ENCODE measurements around the gene ADAMTSL3. TPM values are rescaled to one million over a fixed set of nuclear protein-coding genes. Genes with fewer than 3 reads are reported as not detected.

Gene ADAMTSL3
- total and polyA plus RNA-seq, 7 experiments from 2014 or later, result not detected

GRCh38 chr15:83784975-83785374 lies 131.1 kb downstream of the ADAMTSL3 start:
- Mint-ChIP-seq H3K36me3 (no peaks in the 10 kb centered on the region), H3K9me3 (peaks cover 0 to 16% (median 3%) of the 10 kb centered on the region in 11 donors), H3K4me1 (no peaks in the 10 kb centered on the region), H3K27ac (no peak overlapping the region), H3K27me3 (peaks cover 0 to 17% (median 12%) of the 10 kb centered on the region in 5 donors), H3K4me3 (no peak overlapping the region)
- Histone ChIP-seq H3K27me3 (ENCODE audit: control insufficient read depth in 2 of 2, insufficient read depth in 2 of 2, low read length in 2 of 2) (no peaks in the 10 kb centered on the region), H3K36me3 (ENCODE audit: control insufficient read depth in 2 of 3, insufficient read depth in 3 of 3, low read length in 3 of 3) (no peaks in the 10 kb centered on the region), H3K4me1 (ENCODE audit: control insufficient read depth in 2 of 2, insufficient read depth in 2 of 2, low read length in 2 of 2) (no peaks in the 10 kb centered on the region), H3K4me3 (ENCODE audit: low read length) (no peak overlapping the region), H3K9me3 (ENCODE audit: control insufficient read depth in 2 of 3, low read length in 3 of 3) (no peaks in the 10 kb centered on the region), H3K27ac (ENCODE audit: low read depth, low read length) (no peak overlapping the region)
- ATAC-seq, result no peak
- intact Hi-C loops (cut with micrococcal nuclease), result no loop called here
- POLR2A ChIA-PET, result no interaction called here
- no peak for DNase-seq
- CTCF ChIA-PET, result no interaction called here

GRCh38 chr15:83786336-83786735 lies 132.4 kb downstream of the ADAMTSL3 start:
- Mint-ChIP-seq H3K4me1 (no peaks in the 10 kb centered on the region), H3K27me3 (peaks cover 0 to 25% (median 15%) of the 10 kb centered on the region in 5 donors), H3K4me3 (no peak overlapping the region), H3K36me3 (no peaks in the 10 kb centered on the region), H3K9me3 (peaks cover 0 to 16% (median 3%) of the 10 kb centered on the region in 11 donors), H3K27ac (no peak overlapping the region)
- Histone ChIP-seq H3K4me3 (ENCODE audit: low read length) (no peak overlapping the region), H3K36me3 (ENCODE audit: control insufficient read depth in 2 of 3, insufficient read depth in 3 of 3, low read length in 3 of 3) (no peaks in the 10 kb centered on the region), H3K9me3 (ENCODE audit: control insufficient read depth in 2 of 3, low read length in 3 of 3) (no peaks in the 10 kb centered on the region), H3K27me3 (ENCODE audit: control insufficient read depth in 2 of 2, insufficient read depth in 2 of 2, low read length in 2 of 2) (peaks cover 0 to 2% of the 10 kb centered on the region in 2 donors), H3K27ac (ENCODE audit: low read depth, low read length) (no peak overlapping the region), H3K4me1 (ENCODE audit: control insufficient read depth in 2 of 2, insufficient read depth in 2 of 2, low read length in 2 of 2) (no peaks in the 10 kb centered on the region)
- DNase-seq, result no peak
- intact Hi-C loops (cut with micrococcal nuclease), result no loop called here
- ChIA-PET POLR2A (no interaction called here), CTCF (no interaction called here)
- ATAC-seq, result no peak

- DNase-seq (no peak), ATAC-seq (no peak)
- Histone ChIP-seq H3K4me1 (ENCODE audit: control insufficient read depth in 2 of 2, insufficient read depth in 2 of 2, low read length in 2 of 2) (no peaks in the 10 kb centered on the region), H3K27me3 (ENCODE audit: control insufficient read depth in 2 of 2, insufficient read depth in 2 of 2, low read length in 2 of 2) (peaks cover 0 to 2% of the 10 kb centered on the region in 2 donors), H3K36me3 (ENCODE audit: control insufficient read depth in 2 of 3, insufficient read depth in 3 of 3, low read length in 3 of 3) (no peaks in the 10 kb centered on the region), H3K4me3 (ENCODE audit: low read length) (no peak overlapping the region), H3K9me3 (ENCODE audit: control insufficient read depth in 2 of 3, low read length in 3 of 3) (no peaks in the 10 kb centered on the region), H3K27ac (ENCODE audit: low read depth, low read length) (no peak overlapping the region)
- H3K27me3 Mint-ChIP-seq, result peaks cover 0 to 31% (median 18%) of the 10 kb centered on the region in 5 donors
- intact Hi-C loops (cut with micrococcal nuclease), result no loop called here
- no peaks in the 10 kb centered on the region for H3K4me1 Mint-ChIP-seq
- no peak overlapping the region for H3K27ac Mint-ChIP-seq
- H3K4me3 Mint-ChIP-seq, result no peak overlapping the region
- POLR2A ChIA-PET, result no interaction called here
- H3K36me3 Mint-ChIP-seq, result no peaks in the 10 kb centered on the region
- H3K9me3 Mint-ChIP-seq, result peaks cover 0 to 6% (median 0%) of the 10 kb centered on the region in 11 donors
- CTCF ChIA-PET, result no interaction called here
These were observed 139.1 kb downstream of the ADAMTSL3 start for GRCh38 chr15:83793069-83793468.

- no peak for DNase-seq
- no peaks in the 10 kb centered on the region for H3K4me1 ChIP-seq (ENCODE audit: control insufficient read depth in 2 of 2, insufficient read depth in 2 of 2, low read length in 2 of 2)
- H3K27me3 Mint-ChIP-seq, result peaks cover 0 to 22% (median 17%) of the 10 kb centered on the region in 5 donors
- H3K27ac ChIP-seq (ENCODE audit: low read depth, low read length), result no peak overlapping the region
- CTCF ChIA-PET, result no interaction called here
- POLR2A ChIA-PET, result no interaction called here
- H3K9me3 ChIP-seq (ENCODE audit: control insufficient read depth in 2 of 3, low read length in 3 of 3), result no peaks in the 10 kb centered on the region
- ATAC-seq, result no peak
- H3K9me3 Mint-ChIP-seq, result peaks cover 0 to 6% (median 0%) of the 10 kb centered on the region in 11 donors
- no peaks in the 10 kb centered on the region for H3K36me3 Mint-ChIP-seq
- H3K27ac Mint-ChIP-seq, result no peak overlapping the region
- no peak overlapping the region for H3K4me3 ChIP-seq (ENCODE audit: low read length)
- no peak overlapping the region for H3K4me3 Mint-ChIP-seq
- intact Hi-C loops (cut with micrococcal nuclease), result no loop called here
- no peaks in the 10 kb centered on the region for H3K4me1 Mint-ChIP-seq
- H3K27me3 ChIP-seq (ENCODE audit: control insufficient read depth in 2 of 2, insufficient read depth in 2 of 2, low read length in 2 of 2), result peaks cover 0 to 2% of the 10 kb centered on the region in 2 donors
- no peaks in the 10 kb centered on the region for H3K36me3 ChIP-seq (ENCODE audit: control insufficient read depth in 2 of 3, insufficient read depth in 3 of 3, low read length in 3 of 3)
These were observed 140.3 kb downstream of the ADAMTSL3 start for GRCh38 chr15:83794209-83794608.

- Histone ChIP-seq H3K27me3 (ENCODE audit: control insufficient read depth in 2 of 2, insufficient read depth in 2 of 2, low read length in 2 of 2) (no peaks in the 10 kb centered on the region), H3K4me3 (ENCODE audit: low read length) (no peak overlapping the region), H3K36me3 (ENCODE audit: control insufficient read depth in 2 of 3, insufficient read depth in 3 of 3, low read length in 3 of 3) (no peaks in the 10 kb centered on the region), H3K4me1 (ENCODE audit: control insufficient read depth in 2 of 2, insufficient read depth in 2 of 2, low read length in 2 of 2) (no peaks in the 10 kb centered on the region), H3K27ac (ENCODE audit: low read depth, low read length) (no peak overlapping the region), H3K9me3 (ENCODE audit: control insufficient read depth in 2 of 3, low read length in 3 of 3) (no peaks in the 10 kb centered on the region)
- peaks cover 0 to 17% (median 6%) of the 10 kb centered on the region in 11 donors for H3K9me3 Mint-ChIP-seq
- no peak for ATAC-seq
- peaks cover 0 to 8% (median 0%) of the 10 kb centered on the region in 5 donors for H3K27me3 Mint-ChIP-seq
- H3K27ac Mint-ChIP-seq, result no peak overlapping the region
- peaks cover 0 to 1% (median 0%) of the 10 kb centered on the region in 7 donors for H3K4me1 Mint-ChIP-seq
- intact Hi-C loops (cut with micrococcal nuclease), result no loop called here
- ChIA-PET POLR2A (no interaction called here), CTCF (no interaction called here)
- no peak for DNase-seq
- H3K36me3 Mint-ChIP-seq, result no peaks in the 10 kb centered on the region
- no peak overlapping the region for H3K4me3 Mint-ChIP-seq
These were observed 155.4 kb downstream of the ADAMTSL3 start for GRCh38 chr15:83809345-83809744.

GRCh38 chr15:83810110-83810509 lies 156.2 kb downstream of the ADAMTSL3 start:
- Histone ChIP-seq H3K4me1 (ENCODE audit: control insufficient read depth in 2 of 2, insufficient read depth in 2 of 2, low read length in 2 of 2) (no peaks in the 10 kb centered on the region), H3K27me3 (ENCODE audit: control insufficient read depth in 2 of 2, insufficient read depth in 2 of 2, low read length in 2 of 2) (no peaks in the 10 kb centered on the region), H3K9me3 (ENCODE audit: control insufficient read depth in 2 of 3, low read length in 3 of 3) (no peaks in the 10 kb centered on the region), H3K4me3 (ENCODE audit: low read length) (no peak overlapping the region), H3K36me3 (ENCODE audit: control insufficient read depth in 2 of 3, insufficient read depth in 3 of 3, low read length in 3 of 3) (no peaks in the 10 kb centered on the region), H3K27ac (ENCODE audit: low read depth, low read length) (no peak overlapping the region)
- peaks cover 0 to 1% (median 0%) of the 10 kb centered on the region in 7 donors for H3K4me1 Mint-ChIP-seq
- H3K36me3 Mint-ChIP-seq, result no peaks in the 10 kb centered on the region
- H3K27me3 Mint-ChIP-seq, result peaks cover 0 to 13% (median 4%) of the 10 kb centered on the region in 5 donors
- ChIA-PET POLR2A (no interaction called here), CTCF (no interaction called here)
- intact Hi-C loops (cut with micrococcal nuclease), result no loop called here
- no peak overlapping the region for H3K4me3 Mint-ChIP-seq
- no peak for DNase-seq
- peaks cover 0 to 17% (median 6%) of the 10 kb centered on the region in 11 donors for H3K9me3 Mint-ChIP-seq
- ATAC-seq, result no peak
- no peak overlapping the region for H3K27ac Mint-ChIP-seq

- Histone ChIP-seq H3K27me3 (ENCODE audit: control insufficient read depth in 2 of 2, insufficient read depth in 2 of 2, low read length in 2 of 2) (peaks cover 0 to 3% of the 10 kb centered on the region in 2 donors), H3K4me3 (ENCODE audit: low read length) (no peak overlapping the region), H3K27ac (ENCODE audit: low read depth, low read length) (no peak overlapping the region), H3K36me3 (ENCODE audit: control insufficient read depth in 2 of 3, insufficient read depth in 3 of 3, low read length in 3 of 3) (no peaks in the 10 kb centered on the region), H3K4me1 (ENCODE audit: control insufficient read depth in 2 of 2, insufficient read depth in 2 of 2, low read length in 2 of 2) (no peaks in the 10 kb centered on the region), H3K9me3 (ENCODE audit: control insufficient read depth in 2 of 3, low read length in 3 of 3) (no peaks in the 10 kb centered on the region)
- ChIA-PET POLR2A (no interaction called here), CTCF (no interaction called here)
- ATAC-seq (no peak), DNase-seq (no peak)
- H3K27ac Mint-ChIP-seq, result no peak overlapping the region
- H3K36me3 Mint-ChIP-seq, result no peaks in the 10 kb centered on the region
- H3K27me3 Mint-ChIP-seq, result peaks cover 0 to 17% (median 14%) of the 10 kb centered on the region in 5 donors
- H3K4me1 Mint-ChIP-seq, result no peaks in the 10 kb centered on the region
- no peak overlapping the region for H3K4me3 Mint-ChIP-seq
- H3K9me3 Mint-ChIP-seq, result peaks cover 0 to 7% (median 0%) of the 10 kb centered on the region in 11 donors
- intact Hi-C loops (cut with micrococcal nuclease), result no loop called here
These were observed 159.8 kb downstream of the ADAMTSL3 start for GRCh38 chr15:83813682-83814081.
